ENCODE results near the gene HDDC3.

Gene HDDC3

DNA sequence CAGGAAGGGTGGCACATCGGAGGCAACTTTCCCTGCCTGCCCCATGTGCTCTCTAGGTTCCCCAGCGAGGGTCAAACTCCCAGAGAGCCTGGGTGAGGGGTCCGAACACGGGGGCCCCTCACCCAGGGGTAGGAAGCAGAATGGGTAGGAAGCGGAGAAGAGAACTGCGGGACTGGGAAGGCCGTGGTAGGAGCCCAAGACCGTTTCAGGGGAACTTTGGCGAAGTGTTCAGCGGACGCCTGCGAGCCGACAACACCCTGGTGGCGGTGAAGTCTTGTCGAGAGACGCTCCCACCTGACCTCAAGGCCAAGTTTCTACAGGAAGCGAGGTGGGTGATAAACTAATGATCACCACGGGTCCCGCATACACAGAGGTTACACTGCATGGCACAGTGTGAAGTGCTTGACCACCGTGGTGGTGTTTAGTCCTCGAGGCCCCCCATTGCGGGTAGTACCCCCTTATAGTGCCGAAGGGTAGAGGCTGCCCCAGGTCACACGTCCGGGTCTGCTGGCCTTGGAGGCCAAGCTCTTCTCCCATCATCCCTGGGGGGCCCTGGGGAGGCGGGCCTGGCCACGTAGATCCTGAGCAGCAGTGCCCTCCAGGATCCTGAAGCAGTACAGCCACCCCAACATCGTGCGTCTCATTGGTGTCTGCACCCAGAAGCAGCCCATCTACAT, 39.7 kb downstream of the HDDC3 start:
- Histone ChIP-seq H3K9ac (ENCODE audit: low read depth, low read length) (no peak overlapping the region), H3K27me3 (ENCODE audit: control insufficient read depth, insufficient read depth, low read length) (no peaks in the 10 kb centered on the region), H3K4me1 (ENCODE audit: control insufficient read depth, insufficient read depth, low read length) (no peaks in the 10 kb centered on the region), H3K9me3 (replicated peaks; ENCODE audit: low read length) (no peaks in the 10 kb centered on the region), H3K36me3 (ENCODE audit: insufficient read depth, low read length) (no peaks in the 10 kb centered on the region), H3K4me2 (ENCODE audit: low read length) (no peak overlapping the region), H3K4me3 (ENCODE audit: low read length) (no peak overlapping the region)

DNA sequence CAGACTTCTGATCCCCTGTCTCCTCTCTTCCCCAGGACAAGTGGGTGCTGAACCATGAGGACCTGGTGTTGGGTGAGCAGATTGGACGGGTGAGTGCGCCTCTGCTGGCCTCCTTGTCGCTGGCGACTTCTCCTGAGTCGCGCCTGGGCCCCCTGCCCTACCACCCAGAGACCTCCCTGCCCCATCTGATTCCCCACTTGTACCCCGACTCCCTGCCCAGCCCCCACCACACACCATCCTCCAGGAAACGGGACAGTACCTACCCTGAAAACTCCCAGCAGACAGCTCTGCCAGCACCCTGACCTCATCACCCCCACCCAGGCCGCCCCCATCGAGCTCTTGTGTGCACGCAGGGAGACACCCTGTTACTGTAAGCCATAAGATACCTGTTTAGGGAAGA, 40.3 kb downstream of the HDDC3 start:
- H3K9ac ChIP-seq (ENCODE audit: low read depth, low read length) = no peak overlapping the region
- H3K4me3 ChIP-seq (ENCODE audit: low read length) = no peak overlapping the region
- no peaks in the 10 kb centered on the region for H3K9me3 ChIP-seq (replicated peaks; ENCODE audit: low read length)
- H3K4me2 ChIP-seq (ENCODE audit: low read length) = no peak overlapping the region
- H3K36me3 ChIP-seq (ENCODE audit: insufficient read depth, low read length) = no peaks in the 10 kb centered on the region
- no peaks in the 10 kb centered on the region for H3K27me3 ChIP-seq (ENCODE audit: control insufficient read depth, insufficient read depth, low read length)
- no peaks in the 10 kb centered on the region for H3K4me1 ChIP-seq (ENCODE audit: control insufficient read depth, insufficient read depth, low read length)

DNA sequence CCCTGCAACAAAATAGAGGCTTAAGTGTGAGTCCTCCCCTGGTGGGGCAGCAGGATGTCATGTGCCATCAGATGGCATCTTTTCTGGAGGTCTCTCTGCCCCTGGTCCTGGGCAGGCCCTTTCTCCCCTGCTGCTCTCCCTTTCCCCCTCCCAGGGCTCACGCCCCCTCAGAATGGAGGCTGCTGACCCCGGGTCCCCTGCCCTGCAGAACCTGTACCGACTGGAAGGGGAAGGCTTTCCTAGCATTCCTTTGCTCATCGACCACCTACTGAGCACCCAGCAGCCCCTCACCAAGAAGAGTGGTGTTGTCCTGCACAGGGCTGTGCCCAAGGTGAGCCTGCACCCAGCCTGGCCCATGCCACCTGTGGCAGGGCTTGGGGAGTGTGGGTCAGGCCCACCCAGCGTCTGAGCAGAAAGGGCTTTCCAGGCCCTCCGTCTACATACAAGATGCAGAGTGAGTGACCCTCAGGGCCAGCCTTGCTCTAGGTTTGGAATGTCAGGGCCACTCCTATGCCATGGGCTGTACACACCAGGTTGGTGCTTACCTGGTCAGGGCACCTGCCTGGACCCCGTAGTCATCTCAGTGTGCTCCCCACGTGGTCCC, 40.9 kb downstream of the HDDC3 start:
- Histone ChIP-seq H3K36me3 (ENCODE audit: insufficient read depth, low read length) (no peaks in the 10 kb centered on the region), H3K4me3 (ENCODE audit: low read length) (no peak overlapping the region), H3K4me2 (ENCODE audit: low read length) (no peak overlapping the region), H3K9me3 (replicated peaks; ENCODE audit: low read length) (no peaks in the 10 kb centered on the region), H3K9ac (ENCODE audit: low read depth, low read length) (no peak overlapping the region), H3K27me3 (ENCODE audit: control insufficient read depth, insufficient read depth, low read length) (no peaks in the 10 kb centered on the region), H3K4me1 (ENCODE audit: control insufficient read depth, insufficient read depth, low read length) (no peaks in the 10 kb centered on the region)

DNA sequence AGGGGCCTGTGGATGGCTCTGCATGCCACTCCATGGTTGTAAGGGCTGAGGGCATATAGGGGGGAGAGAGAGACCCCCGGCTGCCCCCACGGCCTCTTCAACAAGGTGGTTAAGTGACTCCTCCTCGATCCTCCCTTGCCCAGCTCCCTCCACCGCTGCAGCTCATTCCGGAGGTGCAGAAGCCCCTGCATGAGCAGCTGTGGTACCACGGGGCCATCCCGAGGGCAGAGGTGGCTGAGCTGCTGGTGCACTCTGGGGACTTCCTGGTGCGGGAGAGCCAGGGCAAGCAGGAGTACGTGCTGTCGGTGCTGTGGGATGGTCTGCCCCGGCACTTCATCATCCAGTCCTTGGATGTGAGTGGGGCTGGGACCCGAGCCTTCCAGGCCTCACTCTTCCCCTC, 41.5 kb downstream of the HDDC3 start:
- no peaks in the 10 kb centered on the region for H3K27me3 ChIP-seq (ENCODE audit: control insufficient read depth, insufficient read depth, low read length)
- H3K36me3 ChIP-seq (ENCODE audit: insufficient read depth, low read length) = no peaks in the 10 kb centered on the region
- H3K4me1 ChIP-seq (ENCODE audit: control insufficient read depth, insufficient read depth, low read length) = peaks cover under 1% of the 10 kb centered on the region
- no peaks in the 10 kb centered on the region for H3K9me3 ChIP-seq (replicated peaks; ENCODE audit: low read length)
- no peak overlapping the region for H3K4me2 ChIP-seq (ENCODE audit: low read length)
- no peak overlapping the region for H3K4me3 ChIP-seq (ENCODE audit: low read length)
- H3K9ac ChIP-seq (ENCODE audit: low read depth, low read length) = no peak overlapping the region

DNA sequence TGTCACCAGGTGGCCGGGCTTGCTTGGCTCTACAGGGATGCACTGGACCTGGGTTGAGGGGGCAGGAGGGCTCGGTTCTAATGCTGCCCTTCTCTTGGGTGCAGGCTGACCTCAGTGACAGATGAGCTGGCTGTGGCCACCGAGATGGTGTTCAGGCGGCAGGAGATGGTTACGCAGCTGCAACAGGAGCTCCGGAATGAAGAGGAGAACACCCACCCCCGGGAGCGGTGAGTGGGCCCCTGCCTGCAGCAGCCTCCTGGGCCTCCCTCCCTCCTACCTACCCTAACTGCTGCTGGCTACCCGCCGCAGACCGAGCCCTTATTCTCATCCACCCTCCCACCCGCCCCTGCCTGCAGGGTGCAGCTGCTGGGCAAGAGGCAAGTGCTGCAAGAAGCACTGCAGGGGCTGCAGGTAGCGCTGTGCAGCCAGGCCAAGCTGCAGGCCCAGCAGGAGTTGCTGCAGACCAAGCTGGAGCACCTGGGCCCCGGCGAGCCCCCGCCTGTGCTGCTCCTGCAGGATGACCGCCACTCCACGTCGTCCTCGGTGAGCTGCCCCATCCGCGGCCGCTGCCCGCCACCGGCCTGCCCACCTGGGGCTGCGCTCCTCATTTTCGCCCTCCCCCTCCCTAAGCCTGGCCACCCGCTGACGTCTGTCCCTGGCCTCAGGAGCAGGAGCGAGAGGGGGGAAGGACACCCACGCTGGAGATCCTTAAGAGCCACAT, 42.5 kb downstream of the HDDC3 start:
- H3K9ac ChIP-seq (ENCODE audit: low read depth, low read length) = no peak overlapping the region
- H3K4me1 ChIP-seq (ENCODE audit: control insufficient read depth, insufficient read depth, low read length) = peaks cover 5% of the 10 kb centered on the region
- no peak overlapping the region for H3K4me3 ChIP-seq (ENCODE audit: low read length)
- no peaks in the 10 kb centered on the region for H3K27me3 ChIP-seq (ENCODE audit: control insufficient read depth, insufficient read depth, low read length)
- H3K4me2 ChIP-seq (ENCODE audit: low read length) = no peak overlapping the region
- no peaks in the 10 kb centered on the region for H3K9me3 ChIP-seq (replicated peaks; ENCODE audit: low read length)
- no peaks in the 10 kb centered on the region for H3K36me3 ChIP-seq (ENCODE audit: insufficient read depth, low read length)

DNA sequence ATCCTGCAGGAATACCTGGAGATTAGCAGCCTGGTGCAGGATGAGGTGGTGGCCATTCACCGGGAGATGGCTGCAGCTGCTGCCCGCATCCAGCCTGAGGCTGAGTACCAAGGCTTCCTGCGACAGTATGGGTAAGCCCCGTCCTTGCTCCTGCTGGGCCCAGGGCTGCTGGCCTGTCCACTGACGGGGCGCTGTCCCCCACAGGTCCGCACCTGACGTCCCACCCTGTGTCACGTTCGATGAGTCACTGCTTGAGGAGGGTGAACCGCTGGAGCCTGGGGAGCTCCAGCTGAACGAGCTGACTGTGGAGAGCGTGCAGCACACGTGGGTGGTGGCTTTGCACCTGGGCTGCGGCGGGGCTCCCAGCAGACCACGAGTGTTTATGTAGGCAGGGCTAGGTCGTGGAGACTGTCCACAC, 43.0 kb downstream of the HDDC3 start:
- Histone ChIP-seq H3K4me3 (ENCODE audit: low read length) (no peak overlapping the region), H3K9ac (ENCODE audit: low read depth, low read length) (no peak overlapping the region), H3K4me1 (ENCODE audit: control insufficient read depth, insufficient read depth, low read length) (peaks cover 10% of the 10 kb centered on the region), H3K4me2 (ENCODE audit: low read length) (no peak overlapping the region), H3K9me3 (replicated peaks; ENCODE audit: low read length) (no peaks in the 10 kb centered on the region), H3K36me3 (ENCODE audit: insufficient read depth, low read length) (no peaks in the 10 kb centered on the region), H3K27me3 (ENCODE audit: control insufficient read depth, insufficient read depth, low read length) (no peaks in the 10 kb centered on the region)

DNA sequence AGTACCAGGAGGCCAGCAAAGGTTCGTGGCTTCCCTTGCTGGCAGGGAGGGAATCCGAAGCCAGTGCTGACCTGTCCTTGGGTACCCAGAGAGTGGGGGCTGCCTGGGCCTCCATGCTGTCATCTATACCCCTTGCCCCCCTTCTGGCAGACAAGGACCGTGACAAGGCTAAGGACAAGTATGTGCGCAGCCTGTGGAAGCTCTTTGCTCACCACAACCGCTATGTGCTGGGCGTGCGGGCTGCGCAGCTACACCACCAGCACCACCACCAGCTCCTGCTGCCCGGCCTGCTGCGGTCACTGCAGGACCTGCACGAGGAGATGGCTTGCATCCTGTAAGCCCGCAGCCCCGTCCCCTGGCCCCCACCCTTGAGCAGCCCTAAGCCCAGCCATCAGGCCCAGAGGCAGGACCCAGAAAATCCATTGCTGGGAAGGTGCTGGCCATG, 45.3 kb downstream of the HDDC3 start:
- no peak overlapping the region for H3K4me2 ChIP-seq (ENCODE audit: low read length)
- no peak overlapping the region for H3K4me3 ChIP-seq (ENCODE audit: low read length)
- H3K36me3 ChIP-seq (ENCODE audit: insufficient read depth, low read length) = peaks cover 6% of the 10 kb centered on the region
- H3K27me3 ChIP-seq (ENCODE audit: control insufficient read depth, insufficient read depth, low read length) = no peaks in the 10 kb centered on the region
- no peak overlapping the region for H3K9ac ChIP-seq (ENCODE audit: low read depth, low read length)
- peaks cover 20% of the 10 kb centered on the region for H3K4me1 ChIP-seq (ENCODE audit: control insufficient read depth, insufficient read depth, low read length)
- no peaks in the 10 kb centered on the region for H3K9me3 ChIP-seq (replicated peaks; ENCODE audit: low read length)

DNA sequence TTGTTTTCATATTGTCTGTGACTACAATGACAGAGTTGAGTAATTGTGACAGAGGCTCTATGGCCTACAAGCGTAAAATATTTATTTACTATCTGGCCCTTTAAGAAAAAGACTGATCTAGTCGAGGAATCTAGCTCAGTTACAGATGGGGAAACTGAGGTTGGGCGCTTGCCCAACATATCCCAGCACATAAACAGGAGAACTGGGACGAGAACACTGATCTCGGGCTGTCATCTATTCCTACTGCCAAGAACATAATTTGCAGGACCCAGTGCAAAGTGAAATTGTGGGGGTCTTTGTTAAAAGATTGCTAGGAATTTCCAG, 46.1 kb downstream of the HDDC3 start:
- H3K9me3 ChIP-seq (replicated peaks; ENCODE audit: low read length) = no peaks in the 10 kb centered on the region
- H3K27me3 ChIP-seq (ENCODE audit: control insufficient read depth, insufficient read depth, low read length) = no peaks in the 10 kb centered on the region
- H3K4me1 ChIP-seq (ENCODE audit: control insufficient read depth, insufficient read depth, low read length) = peaks cover 20% of the 10 kb centered on the region
- H3K4me2 ChIP-seq (ENCODE audit: low read length) = no peak overlapping the region
- peaks cover 13% of the 10 kb centered on the region for H3K36me3 ChIP-seq (ENCODE audit: insufficient read depth, low read length)
- no peak overlapping the region for H3K9ac ChIP-seq (ENCODE audit: low read depth, low read length)
- no peak overlapping the region for H3K4me3 ChIP-seq (ENCODE audit: low read length)

DNA sequence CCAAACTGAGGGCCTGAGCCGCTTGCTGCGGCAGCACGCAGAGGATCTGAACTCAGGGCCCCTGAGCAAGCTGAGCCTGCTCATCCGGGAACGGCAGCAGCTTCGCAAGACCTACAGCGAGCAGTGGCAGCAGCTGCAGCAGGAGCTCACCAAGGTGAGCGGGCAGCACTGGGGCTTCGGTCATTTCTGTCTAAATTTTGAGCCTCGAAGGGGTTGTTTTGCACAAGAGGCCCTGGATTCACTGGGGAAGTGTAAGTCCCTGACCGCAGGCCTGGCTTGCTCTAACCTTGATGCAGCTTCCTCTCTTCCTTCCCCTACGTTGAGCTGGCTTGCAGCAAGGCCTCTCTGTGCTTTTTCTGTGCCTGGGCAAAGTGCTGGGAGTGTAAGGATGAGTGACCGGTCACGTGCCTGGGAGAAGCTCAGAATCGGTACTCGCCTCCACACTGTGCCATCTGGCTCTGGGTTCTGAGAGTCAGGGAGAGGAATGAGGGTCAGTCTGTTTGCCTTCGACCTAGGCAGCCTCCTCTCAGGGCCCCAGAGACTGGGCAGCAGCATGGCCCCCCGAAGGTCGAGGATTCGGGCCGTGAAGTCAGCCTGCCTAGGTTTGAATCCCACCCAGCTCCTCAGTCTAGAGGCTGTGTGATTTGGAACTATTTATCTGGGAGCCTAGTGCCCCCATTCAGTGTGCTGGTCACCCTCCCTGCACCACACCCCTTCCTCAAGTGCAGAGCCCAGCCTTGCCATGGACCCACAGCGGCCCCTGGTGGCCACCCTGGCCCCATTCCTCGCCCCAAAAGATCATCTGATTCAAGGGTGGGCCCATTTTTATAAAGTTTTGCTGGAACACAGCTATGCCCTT, 46.7 kb downstream of the HDDC3 start:
- Histone ChIP-seq H3K9me3 (replicated peaks; ENCODE audit: low read length) (no peaks in the 10 kb centered on the region), H3K4me2 (ENCODE audit: low read length) (peak overlapping the region; percentile 15), H3K4me1 (ENCODE audit: control insufficient read depth, insufficient read depth, low read length) (peaks cover 20% of the 10 kb centered on the region), H3K9ac (ENCODE audit: low read depth, low read length) (no peak overlapping the region), H3K36me3 (ENCODE audit: insufficient read depth, low read length) (peaks cover 19% of the 10 kb centered on the region), H3K27me3 (ENCODE audit: control insufficient read depth, insufficient read depth, low read length) (no peaks in the 10 kb centered on the region), H3K4me3 (ENCODE audit: low read length) (no peak overlapping the region)

DNA sequence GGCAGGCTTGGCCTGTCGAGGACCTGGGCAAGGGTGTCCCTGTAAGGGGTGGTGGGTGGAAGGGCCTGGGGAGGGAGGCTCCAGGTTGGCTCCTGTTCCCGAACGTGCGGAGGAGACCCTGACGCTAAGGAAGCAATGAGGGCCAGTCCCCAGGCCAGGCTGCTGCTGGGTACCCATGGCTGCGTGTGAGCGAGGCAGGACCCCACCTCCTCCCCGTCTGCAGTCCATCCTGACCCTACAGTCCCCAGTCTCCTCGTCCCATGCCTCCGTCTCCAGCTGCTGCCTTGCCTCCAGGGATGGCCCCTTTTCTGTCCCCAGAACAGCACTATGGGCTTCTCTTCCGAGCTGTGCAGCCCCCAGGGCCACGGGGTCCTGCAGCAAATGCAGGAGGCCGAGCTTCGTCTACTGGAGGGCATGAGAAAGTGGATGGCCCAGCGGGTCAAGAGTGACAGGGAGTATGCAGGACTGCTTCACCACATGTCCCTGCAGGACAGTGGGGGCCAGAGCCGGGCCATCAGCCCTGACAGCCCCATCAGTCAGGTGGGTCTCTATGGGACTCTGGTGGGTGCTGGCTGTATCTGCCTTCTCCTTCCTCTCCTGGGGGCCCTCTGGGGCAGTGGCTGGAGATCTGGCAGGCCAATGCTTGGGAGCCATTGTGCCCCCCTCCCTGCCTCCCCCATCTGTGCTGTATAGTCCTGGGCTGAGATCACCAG, 47.5 kb downstream of the HDDC3 start:
- H3K36me3 ChIP-seq (ENCODE audit: insufficient read depth, low read length) = peaks cover 27% of the 10 kb centered on the region
- H3K27me3 ChIP-seq (ENCODE audit: control insufficient read depth, insufficient read depth, low read length) = no peaks in the 10 kb centered on the region
- no peaks in the 10 kb centered on the region for H3K9me3 ChIP-seq (replicated peaks; ENCODE audit: low read length)
- H3K4me3 ChIP-seq (ENCODE audit: low read length) = peak overlapping the region; percentile 57
- peak overlapping the region; percentile 86 for H3K9ac ChIP-seq (ENCODE audit: low read depth, low read length)
- peaks cover 20% of the 10 kb centered on the region for H3K4me1 ChIP-seq (ENCODE audit: control insufficient read depth, insufficient read depth, low read length)
- H3K4me2 ChIP-seq (ENCODE audit: low read length) = peak overlapping the region; percentile 74

Measured in skeletal muscle satellite cell (primary cell).